Progenitor cell of endocrine pancreas (in vitro differentiated cells): Measurements from ENCODE around the gene ADAM12. TPM values are rescaled to one million over a fixed set of nuclear protein-coding genes. Genes with fewer than 3 reads are reported as not detected.

Experiments used
- DNase-seq: peaks from one replicate; pipeline ENCODE4 v3.0.0; 2021; ENCODE audit warnings: low spot score; ENCODE audit not compliant: unreplicated experiment
- H3K27ac Mint-ChIP-seq: 2 replicates; pipeline ENCODE4 v1.8.0; 2021; ENCODE audit warnings: mild to moderate bottlenecking, moderate library complexity, mixed read lengths
- H3K27me3 Mint-ChIP-seq: 2 replicates; pipeline ENCODE4 v1.8.0; 2021; ENCODE audit warnings: mixed read lengths
- H3K36me3 Mint-ChIP-seq: 2 replicates; pipeline ENCODE4 v1.8.0; 2022; ENCODE audit warnings: mixed read lengths; ENCODE audit not compliant: insufficient read depth
- H3K4me1 Mint-ChIP-seq: 2 replicates; pipeline ENCODE4 v1.8.0; 2021; ENCODE audit warnings: low read depth, mixed read lengths
- H3K4me3 Mint-ChIP-seq: 2 replicates; pipeline ENCODE4 v1.8.0; 2021; ENCODE audit warnings: low read depth, mild to moderate bottlenecking, moderate library complexity, mixed read lengths
- H3K9me3 Mint-ChIP-seq: 2 replicates; pipeline ENCODE4 v1.8.0; 2021; ENCODE audit warnings: low read depth, mixed read lengths
- total RNA-seq: library from RNA; stranded (reverse); gene quantifications from 2 replicates; pipeline ENCODE4 v1.2.1, GENCODE V29; 2021
- TF ChIP-seq, protein P1 (sequence below): fragments of 200-600 bp; sonication (generic); IDR thresholded peaks from one replicate; pipeline ENCODE4 v1.5.0; 2021; ENCODE audit warnings: antibody characterized with exemption, mild to moderate bottlenecking; ENCODE audit not compliant: unreplicated experiment

ADAM12 gene
- total RNA-seq, 1 donor from 2014 or later, result 1.8 TPM

DNA sequence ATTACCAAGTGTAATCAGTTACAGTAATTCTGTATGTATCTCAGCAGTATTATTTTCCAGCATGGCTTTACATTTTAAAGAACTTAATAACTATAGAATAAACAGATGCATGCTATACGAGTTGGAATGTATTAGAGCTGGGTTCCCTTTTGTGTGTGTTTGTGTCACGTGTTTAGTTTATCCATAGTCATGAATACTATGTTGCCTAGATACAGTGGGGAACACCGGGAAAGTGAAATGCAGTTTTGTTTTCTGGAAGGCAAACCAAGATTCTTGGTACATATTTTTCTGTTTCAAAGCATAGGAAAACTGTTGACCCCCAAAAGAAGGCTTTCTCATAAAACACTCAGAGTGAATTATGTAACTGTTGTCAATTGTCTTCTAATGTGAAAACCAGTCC is 372.9 kb downstream of the ADAM12 start:
- H3K9me3 Mint-ChIP-seq, result peaks cover 5% of the 10 kb centered on the region
- peaks cover 56% of the 10 kb centered on the region for H3K4me1 Mint-ChIP-seq
- H3K27ac Mint-ChIP-seq, result no peak overlapping the region
- H3K36me3 Mint-ChIP-seq, result peaks cover 1% of the 10 kb centered on the region
- no peak overlapping the region for H3K4me3 Mint-ChIP-seq
- no peaks in the 10 kb centered on the region for H3K27me3 Mint-ChIP-seq
- TF ChIP-seq, protein P1, sequence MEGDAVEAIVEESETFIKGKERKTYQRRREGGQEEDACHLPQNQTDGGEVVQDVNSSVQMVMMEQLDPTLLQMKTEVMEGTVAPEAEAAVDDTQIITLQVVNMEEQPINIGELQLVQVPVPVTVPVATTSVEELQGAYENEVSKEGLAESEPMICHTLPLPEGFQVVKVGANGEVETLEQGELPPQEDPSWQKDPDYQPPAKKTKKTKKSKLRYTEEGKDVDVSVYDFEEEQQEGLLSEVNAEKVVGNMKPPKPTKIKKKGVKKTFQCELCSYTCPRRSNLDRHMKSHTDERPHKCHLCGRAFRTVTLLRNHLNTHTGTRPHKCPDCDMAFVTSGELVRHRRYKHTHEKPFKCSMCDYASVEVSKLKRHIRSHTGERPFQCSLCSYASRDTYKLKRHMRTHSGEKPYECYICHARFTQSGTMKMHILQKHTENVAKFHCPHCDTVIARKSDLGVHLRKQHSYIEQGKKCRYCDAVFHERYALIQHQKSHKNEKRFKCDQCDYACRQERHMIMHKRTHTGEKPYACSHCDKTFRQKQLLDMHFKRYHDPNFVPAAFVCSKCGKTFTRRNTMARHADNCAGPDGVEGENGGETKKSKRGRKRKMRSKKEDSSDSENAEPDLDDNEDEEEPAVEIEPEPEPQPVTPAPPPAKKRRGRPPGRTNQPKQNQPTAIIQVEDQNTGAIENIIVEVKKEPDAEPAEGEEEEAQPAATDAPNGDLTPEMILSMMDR, result no peak
- DNase-seq, result no peak

DNA sequence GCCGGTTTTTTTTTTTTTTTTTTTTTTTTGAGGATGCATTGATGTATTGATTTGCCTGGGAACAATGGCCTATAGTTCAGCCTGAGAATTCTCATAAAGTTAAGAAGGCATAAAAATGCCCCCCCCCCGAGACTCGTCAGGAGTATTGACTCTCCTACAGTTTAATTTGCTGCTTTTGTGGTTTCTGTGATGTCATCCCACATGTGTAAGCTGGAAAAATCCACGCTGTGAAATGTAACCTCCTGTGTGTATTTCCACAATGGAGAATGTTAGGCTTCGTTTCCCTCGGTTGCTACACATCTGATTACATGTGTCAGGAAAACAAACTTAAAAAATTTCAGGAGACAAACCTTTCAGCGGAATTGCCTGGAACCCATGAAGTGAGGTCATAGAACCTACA is 374.0 kb downstream of the ADAM12 start:
- H3K4me3 Mint-ChIP-seq, result no peak overlapping the region
- peaks cover 50% of the 10 kb centered on the region for H3K4me1 Mint-ChIP-seq
- peaks cover 1% of the 10 kb centered on the region for H3K36me3 Mint-ChIP-seq
- TF ChIP-seq, protein P1, result no peak
- peaks cover 5% of the 10 kb centered on the region for H3K9me3 Mint-ChIP-seq
- DNase-seq, result no peak
- peak overlapping the region; percentile 89 for H3K27ac Mint-ChIP-seq
- H3K27me3 Mint-ChIP-seq, result no peaks in the 10 kb centered on the region

DNA sequence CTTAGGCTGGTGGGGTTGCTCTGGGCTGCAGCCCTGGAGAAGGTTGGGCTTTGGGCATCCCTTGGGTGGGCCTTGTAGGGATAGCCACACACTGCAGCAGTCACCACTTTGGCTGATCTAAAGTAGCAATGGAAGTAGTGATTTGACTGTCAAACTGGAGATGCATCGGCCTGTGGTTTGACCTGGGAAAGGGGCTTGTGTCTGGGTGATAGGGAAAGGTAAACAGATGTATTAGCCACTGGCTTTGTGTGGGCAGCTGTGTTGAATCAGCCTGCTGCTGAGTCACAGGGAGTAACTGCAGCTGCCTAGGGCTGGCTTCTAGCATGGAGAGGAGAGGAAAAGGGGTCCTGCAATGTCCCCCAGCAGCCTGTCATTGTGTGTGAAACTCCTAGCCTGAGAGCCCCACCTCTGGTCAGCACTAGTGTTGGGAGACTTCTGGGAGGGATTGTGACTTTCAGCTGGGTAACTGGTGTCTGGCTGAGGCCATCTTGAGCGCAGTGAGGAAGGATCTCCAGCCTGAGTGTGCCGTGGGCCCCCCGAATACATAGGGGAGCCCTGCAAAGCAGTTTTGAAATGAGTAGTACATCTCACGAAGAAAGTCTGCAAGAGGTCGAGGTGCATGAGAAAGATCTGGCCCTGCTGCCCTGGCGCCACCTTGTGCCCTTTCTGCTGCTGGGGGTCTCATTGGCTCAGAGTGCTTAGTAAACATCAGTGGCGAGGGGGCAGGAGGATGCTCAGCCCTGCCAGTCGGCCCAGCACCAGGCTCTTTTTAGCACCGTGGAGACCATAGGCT is 374.6 kb downstream of the ADAM12 start:
- H3K27ac Mint-ChIP-seq, result peak overlapping the region; percentile 89
- H3K4me3 Mint-ChIP-seq, result no peak overlapping the region
- H3K4me1 Mint-ChIP-seq, result peaks cover 49% of the 10 kb centered on the region
- TF ChIP-seq, protein P1, result peak; percentile 21
- H3K36me3 Mint-ChIP-seq, result peaks cover 1% of the 10 kb centered on the region
- no peak for DNase-seq
- peaks cover under 1% of the 10 kb centered on the region for H3K9me3 Mint-ChIP-seq
- no peaks in the 10 kb centered on the region for H3K27me3 Mint-ChIP-seq

DNA sequence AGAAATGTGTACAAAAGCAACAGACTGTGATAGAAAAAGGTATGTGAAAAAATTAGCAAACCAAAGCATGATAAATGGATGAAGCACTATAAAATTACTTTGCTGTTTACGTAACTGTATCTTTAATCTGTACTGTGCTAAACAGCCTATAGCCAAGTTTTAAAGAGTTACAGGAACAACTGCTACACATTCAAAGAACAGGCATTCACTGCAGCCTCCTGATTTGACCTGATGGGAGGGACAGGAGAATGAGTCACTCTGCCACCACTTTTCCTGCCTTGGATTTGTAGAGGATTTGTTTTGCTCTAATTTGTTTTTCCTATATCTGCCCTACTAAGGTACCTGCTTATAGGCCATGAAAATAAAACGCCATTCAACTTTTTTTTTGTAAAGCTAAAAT is 375.8 kb downstream of the ADAM12 start:
- TF ChIP-seq, protein P1, result no peak
- peaks cover 43% of the 10 kb centered on the region for H3K4me1 Mint-ChIP-seq
- H3K27me3 Mint-ChIP-seq, result no peaks in the 10 kb centered on the region
- no peak for DNase-seq
- H3K4me3 Mint-ChIP-seq, result no peak overlapping the region
- peaks cover 1% of the 10 kb centered on the region for H3K36me3 Mint-ChIP-seq
- peak overlapping the region; percentile 28 for H3K27ac Mint-ChIP-seq
- no peaks in the 10 kb centered on the region for H3K9me3 Mint-ChIP-seq

DNA sequence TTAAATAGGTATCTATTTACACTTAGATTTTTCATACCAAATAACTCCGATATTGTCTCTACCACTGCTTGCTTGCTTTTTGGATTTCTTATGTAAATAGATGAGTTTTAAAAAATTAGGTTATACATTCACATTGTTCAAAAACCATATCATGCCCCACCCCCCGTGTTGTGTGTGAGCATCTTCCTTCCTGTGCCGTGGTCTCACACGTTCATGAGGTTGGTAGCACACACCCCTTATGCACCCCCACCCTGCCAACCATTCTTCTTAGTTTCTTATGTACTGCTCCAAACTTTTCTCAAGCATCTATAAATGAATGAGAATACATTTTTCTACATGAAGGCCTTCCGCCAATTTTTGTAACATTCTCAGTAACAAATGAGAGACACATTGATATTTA is 376.3 kb downstream of the ADAM12 start:
- Mint-ChIP-seq H3K36me3 (peaks cover 1% of the 10 kb centered on the region), H3K9me3 (no peaks in the 10 kb centered on the region), H3K27ac (no peak overlapping the region), H3K4me1 (peaks cover 38% of the 10 kb centered on the region), H3K4me3 (no peak overlapping the region), H3K27me3 (no peaks in the 10 kb centered on the region)
- TF ChIP-seq, protein P1, result no peak
- DNase-seq, result no peak
